Activated naive CD4-positive, alpha-beta T cell (primary cell): ENCODE data around the gene MGAT4B.
A peak's percentile ranks its signal among the peaks of the same experiment; 100 is the strongest.
"Not testable (repeated sequence)": the region's sequence is repeated elsewhere in the genome, so short reads cannot be mapped to it uniquely, and the experiment has no call there.

Experiments
- DNase-seq, 4 experiments: peaks; one replicate each; lab custom pipeline; 2025; lab: John Stamatoyannopoulos, UW

Gene MGAT4B

DNA sequence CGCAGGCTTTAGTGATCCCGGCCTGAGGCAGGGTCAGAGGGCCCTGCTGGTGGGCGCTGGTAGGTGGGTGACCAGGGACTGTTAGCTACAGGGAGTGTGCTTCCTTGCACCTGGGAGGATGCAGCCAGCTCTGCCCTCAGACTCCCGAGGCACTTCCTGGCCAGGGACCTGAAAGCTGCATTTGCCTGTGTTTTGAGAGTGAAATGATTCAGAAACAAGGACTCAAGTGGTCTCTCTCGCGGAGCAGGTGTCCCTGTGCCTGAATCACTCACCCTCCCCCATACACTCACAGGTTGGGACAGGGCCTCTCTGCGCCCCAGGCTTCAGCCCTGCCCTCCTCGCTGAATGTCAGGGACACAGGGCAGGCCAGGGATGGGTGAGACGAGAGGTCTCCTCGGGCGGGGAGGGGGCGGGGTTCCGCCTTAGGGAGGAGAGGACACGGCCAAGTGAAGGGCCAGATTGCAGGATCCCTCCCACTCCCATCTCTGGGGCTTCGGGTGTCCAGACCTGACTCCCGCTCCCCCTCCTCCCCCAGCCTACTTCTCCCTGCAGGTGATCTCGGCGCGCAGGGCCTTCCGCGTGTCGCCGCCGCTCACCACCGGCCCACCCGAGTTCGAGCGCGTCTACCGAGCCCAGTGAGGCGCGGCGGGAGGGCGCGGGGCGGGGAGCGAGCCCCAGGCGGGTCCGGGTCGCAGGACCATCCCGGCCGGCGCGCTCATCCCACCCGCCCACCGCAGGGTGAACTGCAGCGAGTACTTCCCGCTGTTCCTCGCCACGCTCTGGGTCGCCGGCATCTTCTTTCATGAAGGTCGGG lies 11.4 kb downstream of the MGAT4B start:
- no peak for DNase-seq

GRCh38 chr5:179794575-179794974 lies 12.1 kb downstream of the MGAT4B start:
- no peak for DNase-seq

- no peak for DNase-seq
These were observed 12.5 kb downstream of the MGAT4B start for GRCh38 chr5:179794171-179794570.

- peak in 2 of 4 experiments; percentile 21 to 27 for DNase-seq
These were observed 13.1 kb downstream of the MGAT4B start, which contains the start of gene LTC4S for GRCh38 chr5:179793468-179794139. Gene LTC4S, plus strand, starts transcription at chr5:179793986. Its CDS starts 95 bp downstream, at chr5:179794081.

- no peak for DNase-seq
These were observed 13.8 kb downstream of the MGAT4B start for GRCh38 chr5:179792612-179793467.

GRCh38 chr5:179791881-179792611 lies 14.6 kb downstream of the MGAT4B start:
- DNase-seq: no peak

DNA sequence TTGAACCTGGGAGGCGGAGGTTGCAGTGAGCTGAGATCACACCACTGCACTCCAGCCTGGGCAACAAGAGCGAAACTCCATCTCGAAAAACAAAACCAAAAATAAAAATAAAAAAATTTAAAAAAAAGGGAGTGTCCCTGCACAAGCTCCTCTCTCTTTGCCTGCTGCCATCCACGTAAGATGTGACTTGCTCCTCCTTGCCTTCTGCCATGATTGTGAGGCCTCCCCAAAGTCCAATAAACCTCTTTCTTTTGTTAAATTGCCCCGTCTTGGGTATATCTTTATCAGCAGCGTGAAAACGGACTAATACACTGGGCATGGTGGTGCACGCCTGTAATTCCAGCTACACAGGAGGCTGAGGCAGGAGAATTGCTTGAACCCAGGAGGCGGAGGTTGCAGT lies 17.4 kb downstream of the MGAT4B start:
- DNase-seq: not testable (repeated sequence)

DNA sequence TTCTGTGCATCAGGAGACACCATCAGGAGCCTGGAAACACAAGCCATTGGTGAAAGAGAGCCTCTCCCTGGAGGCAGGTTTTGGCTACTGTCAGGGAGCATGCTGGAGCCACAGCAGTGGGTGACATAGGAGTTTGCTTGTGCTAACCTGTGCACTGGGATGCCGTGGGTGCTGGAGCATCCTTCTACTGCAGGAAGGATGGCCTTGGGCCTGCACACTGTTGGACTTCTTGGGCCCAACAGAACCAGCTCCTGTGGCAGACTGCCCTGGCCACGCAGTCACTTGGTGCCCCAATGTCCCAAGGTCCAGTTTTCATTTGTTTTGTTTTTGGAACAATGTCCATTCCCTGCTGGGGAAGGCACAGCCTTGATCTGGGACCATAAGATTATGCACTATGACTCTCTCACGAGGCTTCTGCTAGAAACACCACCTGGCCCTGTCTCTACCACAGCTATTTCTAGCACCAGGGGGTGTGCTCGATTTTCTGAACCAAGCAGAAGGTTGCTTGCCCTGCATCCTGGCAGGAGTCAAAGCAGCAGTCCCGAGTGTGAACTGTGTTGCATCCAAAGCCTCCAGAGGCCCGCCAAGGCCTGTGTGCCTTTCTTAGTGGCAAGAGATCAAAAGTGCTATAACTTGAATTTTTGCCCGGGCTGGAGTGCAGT lies 18.3 kb downstream of the MGAT4B start:
- DNase-seq: no peak

- no peak for DNase-seq
These were observed 19.8 kb downstream of the MGAT4B start for GRCh38 chr5:179786861-179787260.

DNA sequence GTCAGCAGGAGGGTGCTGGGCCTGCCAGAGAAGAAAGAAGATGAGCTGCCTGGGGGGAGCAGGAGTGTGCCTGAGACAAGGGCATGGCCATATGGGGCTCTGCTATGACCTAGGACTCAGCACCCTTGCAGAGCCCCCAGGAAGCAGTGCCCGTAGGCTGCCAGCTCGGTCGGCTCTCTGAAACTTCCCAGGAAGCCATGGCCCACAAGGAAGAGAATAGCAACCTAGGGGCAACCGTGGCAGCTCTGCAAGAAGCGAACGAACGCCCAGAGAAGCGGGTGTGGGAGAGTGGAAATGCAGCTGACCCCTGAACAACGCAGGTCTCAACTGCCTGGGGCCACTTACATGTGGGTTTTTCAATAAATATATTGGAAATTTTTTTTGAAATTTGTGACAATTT lies 23.5 kb downstream of the MGAT4B start:
- DNase-seq: no peak

- DNase-seq: no peak
These were observed 24.8 kb downstream of the MGAT4B start for GRCh38 chr5:179781846-179782245.

- no peak for DNase-seq
These were observed 26.3 kb downstream of the MGAT4B start for GRCh38 chr5:179780362-179780761.

GRCh38 chr5:179779826-179780225 lies 26.8 kb downstream of the MGAT4B start:
- no peak for DNase-seq

- no peak for DNase-seq
These were observed 28.1 kb downstream of the MGAT4B start for GRCh38 chr5:179778591-179778990.

DNA sequence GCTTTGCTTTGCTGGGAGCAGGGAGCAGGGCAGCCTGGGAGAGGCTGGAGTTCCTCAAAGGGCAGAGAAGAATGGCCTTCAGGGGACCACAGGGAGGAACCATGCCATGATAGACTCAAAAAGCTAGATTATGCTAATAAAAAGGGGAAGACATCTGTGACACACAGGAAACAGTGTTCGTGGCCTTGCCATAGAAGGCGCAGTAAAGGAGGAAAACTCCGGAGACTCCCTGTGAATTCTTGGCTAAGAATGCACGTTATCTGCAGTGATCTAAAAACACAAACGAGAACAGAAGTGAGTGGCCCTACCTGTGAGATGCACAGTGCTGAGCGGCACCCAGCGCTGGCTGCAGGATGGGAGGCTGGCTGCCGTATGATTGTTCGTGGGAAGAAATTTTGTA lies 28.8 kb downstream of the MGAT4B start:
- no peak for DNase-seq

GRCh38 chr5:179777456-179777855 lies 29.2 kb downstream of the MGAT4B start:
- no peak for DNase-seq

DNA sequence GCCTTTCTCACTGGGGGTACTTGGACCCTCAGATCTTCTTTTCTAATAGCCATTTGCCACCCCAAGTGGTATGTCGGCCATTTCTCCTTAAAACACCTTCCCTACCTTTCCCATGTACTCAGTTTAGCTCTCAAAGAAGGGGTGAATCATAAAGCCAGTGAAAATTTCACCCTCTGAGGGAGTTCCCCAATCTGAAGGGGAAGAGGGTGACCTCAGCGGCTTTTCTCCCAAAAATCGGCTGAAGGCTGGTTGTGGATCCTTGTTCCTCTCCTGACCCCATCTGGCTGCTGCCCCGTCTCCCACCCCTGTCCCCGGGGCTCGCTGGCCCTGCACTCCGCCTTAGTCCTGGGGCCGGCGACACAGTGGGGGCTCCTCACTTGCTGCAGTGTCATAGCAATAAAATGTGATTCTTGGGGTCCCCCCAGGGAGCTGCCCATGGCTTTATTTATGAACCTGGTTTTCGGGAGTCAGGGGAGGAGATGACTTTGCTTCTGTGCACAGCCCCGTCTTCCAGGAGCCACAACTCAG lies 30.2 kb downstream of the MGAT4B start:
- DNase-seq: no peak

- no peak for DNase-seq
These were observed 32.2 kb downstream of the MGAT4B start for GRCh38 chr5:179774442-179774841.

- DNase-seq: no peak
These were observed 33.0 kb downstream of the MGAT4B start for GRCh38 chr5:179773686-179774040.

DNA sequence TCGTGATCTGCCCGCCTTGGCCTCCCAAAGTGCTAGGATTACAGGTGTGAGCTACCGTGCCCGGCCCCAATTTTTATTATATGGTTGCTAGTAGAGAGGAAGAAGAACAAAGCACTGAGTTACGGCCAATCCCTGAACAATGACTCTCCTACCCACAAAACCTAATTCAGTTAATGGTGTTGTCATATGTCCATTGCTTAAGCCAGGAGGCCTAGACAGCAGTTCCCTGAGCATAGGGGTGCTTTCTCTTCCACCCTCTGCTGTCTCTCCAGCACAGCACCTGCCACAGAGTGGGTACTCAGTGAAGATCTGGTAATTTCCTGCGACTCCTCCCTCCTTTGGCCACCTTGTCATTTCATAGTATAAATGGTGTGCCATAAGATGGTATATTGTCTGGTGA lies 34.3 kb downstream of the MGAT4B start:
- DNase-seq: no peak

GRCh38 chr5:179771311-179771895 lies 35.3 kb downstream of the MGAT4B start:
- DNase-seq: no peak
